HCT116 (cell line): ENCODE measurements around the gene PKP2. TPM values are rescaled to one million over a fixed set of nuclear protein-coding genes. Genes with fewer than 3 reads are reported as not detected.

Experiments used
- ATAC-seq: fragments of 200-7000 bp; cut with Tn5 transposase; 2 replicates; pipeline ENCODE4 v1.9.1; 2020; ENCODE audit warnings: mild to moderate bottlenecking, moderate library complexity
- BruUV-seq: library from RNA; stranded (reverse); fragments of 400-500 nt; replicated peaks from 2 replicates; lab custom pipeline; 2021; lab: Mats Ljungman, UMichigan
- CTCF ChIA-PET: fragments of 300-600 bp; sonication (Branson Sonifier 250); formaldehyde crosslinking; loops from one replicate; lab custom pipeline; 2021; ENCODE audit warnings: antibody characterized with exemption; lab: Charles Lee
- POLR2A ChIA-PET: fragments of 300-600, 350-600 bp; sonication (Branson Sonifier 250); formaldehyde crosslinking; loops from one replicate; lab custom pipeline; 2021; ENCODE audit warnings: antibody characterized with exemption; lab: Charles Lee
- RAD21 ChIA-PET, 2 experiments: fragments of 300-600 bp; sonication (Branson Sonifier 250); formaldehyde crosslinking; loops; one replicate each; lab custom pipeline; 2023; ENCODE audit warnings: low total read pairs in 2 of 2; ENCODE audit not compliant: uncharacterized antibody in 2 of 2, unreplicated experiment in 2 of 2, low non-redundant PET in 1 of 2; lab: Charles Lee
- DNase-seq: peaks from one replicate; pipeline ENCODE4 v3.0.0-alpha.2; 2010; ENCODE audit warnings: low read depth, low spot score
- H2AFZ ChIP-seq: fragments of 200-600 bp; shearing (Covaris generic), sonication (generic); 2 replicates; pipeline ENCODE4 v1.6.1; 2017; ENCODE audit warnings: low read depth, mixed run types, mixed read lengths, antibody characterized with exemption, low read length; ENCODE audit not compliant: poor library complexity, severe bottlenecking
- H3K27ac ChIP-seq: 2 replicates; pipeline ENCODE4 v1.5.1; 2012; ENCODE audit warnings: low read depth, low read length
- H3K27me3 ChIP-seq: fragments of 200-600 bp; sonication (generic); 2 replicates; pipeline ENCODE4 v1.6.1; 2016; ENCODE audit warnings: mixed run types, low read length, mixed read lengths; ENCODE audit not compliant: insufficient read depth
- H3K36me3 ChIP-seq, 2 experiments: fragments of 200-500 bp in 1 of 2; fragments of 200-600 bp in 1 of 2; sonication (Bioruptor generic) in 1 of 2; sonication (generic) in 1 of 2; 2 replicates each; pipeline versions ENCODE4 v1.5.1 to v1.6.1; 2014 to 2016; ENCODE audit warnings: low read length in 2 of 2, inconsistent platforms in 1 of 2, mixed read lengths in 1 of 2, mixed run types in 1 of 2; ENCODE audit not compliant: insufficient read depth in 2 of 2, control insufficient read depth in 1 of 2
- H3K4me1 ChIP-seq, 2 experiments: fragments of 200-600 bp in 1 of 2; sonication (generic) in 1 of 2; 2 replicates each; pipeline versions ENCODE4 v1.5.1 to v1.6.1; 2012 to 2017; ENCODE audit warnings: low read length in 2 of 2, inconsistent platforms in 1 of 2, mild to moderate bottlenecking in 1 of 2, mixed read lengths in 1 of 2, mixed run types in 1 of 2, moderate library complexity in 1 of 2; ENCODE audit not compliant: insufficient read depth in 2 of 2, control insufficient read depth in 1 of 2
- H3K4me2 ChIP-seq: fragments of 200-600 bp; sonication (generic); 2 replicates; pipeline ENCODE4 v1.6.1; 2017; ENCODE audit warnings: mixed run types, low read length, mixed read lengths
- H3K4me3 ChIP-seq, 2 experiments: fragments of 200-600 bp in 1 of 2; sonication (generic) in 1 of 2; replicated peaks in 1 of 2; 2 replicates each; pipeline ENCODE4 v1.5.1; 2011 to 2016; ENCODE audit warnings: low read length in 2 of 2, control low read depth in 1 of 2, low read depth in 1 of 2, mild to moderate bottlenecking in 1 of 2, mixed read lengths in 1 of 2, mixed run types in 1 of 2
- H3K79me2 ChIP-seq: fragments of 200-600 bp; sonication (generic); 2 replicates; pipeline ENCODE4 v1.6.1; 2017; ENCODE audit warnings: mild to moderate bottlenecking, mixed run types, low read length, moderate library complexity, mixed read lengths; ENCODE audit not compliant: insufficient read depth
- H3K9ac ChIP-seq: fragments of 200-600 bp; sonication (generic); 2 replicates; pipeline ENCODE4 v1.6.1; 2016; ENCODE audit warnings: low read length, mixed read lengths
- H3K9me2 ChIP-seq: fragments of 200-600 bp; sonication (generic), shearing (Covaris generic); 2 replicates; pipeline ENCODE4 v1.6.1; 2017; ENCODE audit warnings: mixed run types, mild to moderate bottlenecking, moderate library complexity; ENCODE audit not compliant: insufficient read depth
- H3K9me3 ChIP-seq, 2 experiments: fragments of 200-500 bp in 1 of 2; fragments of 200-600 bp in 1 of 2; sonication (Bioruptor generic) in 1 of 2; sonication (generic) in 1 of 2; 2 replicates each; pipeline ENCODE4 v1.6.1; 2014 to 2017; ENCODE audit warnings: low read length in 2 of 2, mixed read lengths in 2 of 2, inconsistent platforms in 1 of 2, low read depth in 1 of 2, mild to moderate bottlenecking in 1 of 2, mixed run types in 1 of 2, moderate library complexity in 1 of 2; ENCODE audit not compliant: control insufficient read depth in 1 of 2, insufficient read depth in 1 of 2
- H4K20me1 ChIP-seq: fragments of 200-600 bp; sonication (generic), shearing (Covaris generic); 2 replicates; pipeline ENCODE4 v1.6.1; 2017; ENCODE audit warnings: mixed run types, mild to moderate bottlenecking, moderate library complexity; ENCODE audit not compliant: insufficient read depth
- CTCF ChIP-seq, 3 experiments: fragments of 200-600 bp in 1 of 3; sonication (generic) in 1 of 3; IDR thresholded peaks in 2 of 3; conservative IDR thresholded peaks in 1 of 3; 2 replicates each; pipeline ENCODE4 v1.5.1; 2012 to 2017; ENCODE audit warnings: low read depth in 2 of 3, low read length in 2 of 3, antibody characterized with exemption in 1 of 3, borderline replicate concordance in 1 of 3, control low read depth in 1 of 3, mild to moderate bottlenecking in 1 of 3, mixed read lengths in 1 of 3, mixed run types in 1 of 3, moderate library complexity in 1 of 3; ENCODE audit not compliant: insufficient read depth in 1 of 3
- EGR1 ChIP-seq: IDR thresholded peaks from 2 replicates; pipeline ENCODE4 v1.6.1; 2012; ENCODE audit warnings: low read depth
- ELF1 ChIP-seq: IDR thresholded peaks from 2 replicates; pipeline ENCODE4 v1.6.1; 2012; ENCODE audit warnings: low read depth, borderline replicate concordance
- FOSL1 ChIP-seq: IDR thresholded peaks from 2 replicates; pipeline ENCODE4 v1.6.1; 2012; ENCODE audit warnings: low read depth
- RAD21 ChIP-seq: IDR thresholded peaks from 2 replicates; pipeline ENCODE4 v1.6.1; 2012; ENCODE audit warnings: low read depth, mild to moderate bottlenecking
- ZBTB33 ChIP-seq: IDR thresholded peaks from 2 replicates; pipeline ENCODE4 v1.6.1; 2011; ENCODE audit warnings: mild to moderate bottlenecking, low read length, moderate library complexity; ENCODE audit not compliant: insufficient replicate concordance; ENCODE audit errors: extremely low read depth
- ZNF274 ChIP-seq: fragments of 200-500 bp; sonication (Bioruptor generic); IDR thresholded peaks from 2 replicates; pipeline ENCODE4 v1.6.1; 2014; ENCODE audit warnings: mild to moderate bottlenecking, low read depth, low read length, inconsistent platforms
- intact Hi-C: fragments of 100-400 bp; cut with micrococcal nuclease; formaldehyde crosslinking; loops from 2 replicates; pipeline ENCODE4 v1.10.0; 2022
- total RNA-seq: library from RNA; stranded (reverse); gene quantifications from one replicate; pipeline ENCODE4 v1.2.1, GENCODE V29; 2021; ENCODE audit not compliant: unreplicated experiment
- TF ChIP-seq, protein P1 (sequence below): IDR thresholded peaks from 2 replicates; pipeline ENCODE4 v1.6.1; 2012

The PKP2 gene
- total RNA-seq, 1 experiment from 2014 or later, result 21.5 TPM

DNA sequence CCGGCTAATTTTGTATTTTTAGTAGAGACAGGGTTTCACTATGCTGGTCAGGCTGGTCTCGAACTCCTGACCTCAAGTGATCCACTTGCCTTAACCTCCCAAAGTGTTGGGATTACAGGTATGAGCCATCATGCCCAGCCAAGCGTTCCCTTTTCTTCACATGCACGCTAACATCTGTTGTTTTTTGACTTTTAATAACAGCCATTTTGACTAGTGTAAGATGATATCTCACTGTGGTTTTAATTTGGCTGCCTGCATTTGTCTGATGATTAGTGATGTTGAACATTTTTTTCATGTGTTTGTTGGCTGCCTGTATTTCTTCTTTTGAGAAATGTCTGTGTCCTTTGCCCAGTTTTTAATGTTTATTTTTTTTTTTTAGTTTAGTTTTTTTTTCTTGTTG lies 130.7 kb downstream of the PKP2 start:
- no peak for TF ChIP-seq RAD21
- no peaks in the 10 kb centered on the region for H3K79me2 ChIP-seq
- CTCF ChIA-PET, result interaction anchor here (1.4 kb wide), 1 partner anchor 11 kb away, joined by 4 read pairs; no protein-coding TSS in a partner anchor
- no peak overlapping the region for H3K4me3 ChIP-seq
- H3K9ac ChIP-seq, result no peak overlapping the region
- POLR2A ChIA-PET, result no interaction called here
- H4K20me1 ChIP-seq, result no peaks in the 10 kb centered on the region
- ATAC-seq (no peak), DNase-seq (no peak)
- RAD21 ChIA-PET, result no interaction called here
- intact Hi-C loops, result no loop called here
- H3K36me3 ChIP-seq, result no peaks in the 10 kb centered on the region
- H3K9me2 ChIP-seq, result no peaks in the 10 kb centered on the region
- no peak overlapping the region for H3K4me2 ChIP-seq
- no TSS peak for BruUV-seq
- no peak overlapping the region for H2AFZ ChIP-seq
- no peaks in the 10 kb centered on the region for H3K4me1 ChIP-seq
- no peaks in the 10 kb centered on the region for H3K9me3 ChIP-seq
- no peak overlapping the region for H3K27ac ChIP-seq
- H3K27me3 ChIP-seq, result no peaks in the 10 kb centered on the region

GRCh38 chr12:32761716-32762115 lies 134.9 kb downstream of the PKP2 start:
- no peak overlapping the region for H3K4me3 ChIP-seq
- no peaks in the 10 kb centered on the region for H3K79me2 ChIP-seq
- ChIA-PET POLR2A (no interaction called here), CTCF (no interaction called here), RAD21 (no interaction called here)
- no peaks in the 10 kb centered on the region for H3K27me3 ChIP-seq
- H3K27ac ChIP-seq, result no peak overlapping the region
- H4K20me1 ChIP-seq, result no peaks in the 10 kb centered on the region
- ATAC-seq, result no peak
- no TSS peak for BruUV-seq
- H3K4me1 ChIP-seq, result no peaks in the 10 kb centered on the region
- no peak for DNase-seq
- no peak overlapping the region for H3K4me2 ChIP-seq
- no peaks in the 10 kb centered on the region for H3K36me3 ChIP-seq
- H3K9me3 ChIP-seq, result no peaks in the 10 kb centered on the region
- TF ChIP-seq, protein P1, sequence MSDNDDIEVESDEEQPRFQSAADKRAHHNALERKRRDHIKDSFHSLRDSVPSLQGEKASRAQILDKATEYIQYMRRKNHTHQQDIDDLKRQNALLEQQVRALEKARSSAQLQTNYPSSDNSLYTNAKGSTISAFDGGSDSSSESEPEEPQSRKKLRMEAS, result no peak
- no peak for TF ChIP-seq CTCF (IDR thresholded peaks at IDR 0.05 in 2 of 3, conservative IDR thresholded peaks at IDR 0.05 in 1 of 3; ENCODE audit: borderline replicate concordance in 1 of 3, insufficient read depth in 1 of 3, low read depth in 2 of 3, low read length in 2 of 3)
- TF ChIP-seq ZBTB33, result no peak
- TF ChIP-seq EGR1, result no peak
- TF ChIP-seq ZNF274, result no peak
- no peak for TF ChIP-seq ELF1
- no peak for TF ChIP-seq FOSL1
- no peaks in the 10 kb centered on the region for H3K9me2 ChIP-seq
- no peak overlapping the region for H2AFZ ChIP-seq
- intact Hi-C loops, result no loop called here
- H3K9ac ChIP-seq, result no peak overlapping the region
